GM12873 (cell line): ENCODE data around the gene HLA-DMA.

Experiments
- TF ChIP-seq, protein P1 (sequence below): IDR thresholded peaks from 2 replicates; pipeline ENCODE4 v1.5.1; 2012; ENCODE audit warnings: low read depth, mild to moderate bottlenecking, moderate library complexity, low read length, control low read depth; ENCODE audit not compliant: insufficient read depth; ENCODE audit errors: missing control alignments

Gene HLA-DMA

DNA sequence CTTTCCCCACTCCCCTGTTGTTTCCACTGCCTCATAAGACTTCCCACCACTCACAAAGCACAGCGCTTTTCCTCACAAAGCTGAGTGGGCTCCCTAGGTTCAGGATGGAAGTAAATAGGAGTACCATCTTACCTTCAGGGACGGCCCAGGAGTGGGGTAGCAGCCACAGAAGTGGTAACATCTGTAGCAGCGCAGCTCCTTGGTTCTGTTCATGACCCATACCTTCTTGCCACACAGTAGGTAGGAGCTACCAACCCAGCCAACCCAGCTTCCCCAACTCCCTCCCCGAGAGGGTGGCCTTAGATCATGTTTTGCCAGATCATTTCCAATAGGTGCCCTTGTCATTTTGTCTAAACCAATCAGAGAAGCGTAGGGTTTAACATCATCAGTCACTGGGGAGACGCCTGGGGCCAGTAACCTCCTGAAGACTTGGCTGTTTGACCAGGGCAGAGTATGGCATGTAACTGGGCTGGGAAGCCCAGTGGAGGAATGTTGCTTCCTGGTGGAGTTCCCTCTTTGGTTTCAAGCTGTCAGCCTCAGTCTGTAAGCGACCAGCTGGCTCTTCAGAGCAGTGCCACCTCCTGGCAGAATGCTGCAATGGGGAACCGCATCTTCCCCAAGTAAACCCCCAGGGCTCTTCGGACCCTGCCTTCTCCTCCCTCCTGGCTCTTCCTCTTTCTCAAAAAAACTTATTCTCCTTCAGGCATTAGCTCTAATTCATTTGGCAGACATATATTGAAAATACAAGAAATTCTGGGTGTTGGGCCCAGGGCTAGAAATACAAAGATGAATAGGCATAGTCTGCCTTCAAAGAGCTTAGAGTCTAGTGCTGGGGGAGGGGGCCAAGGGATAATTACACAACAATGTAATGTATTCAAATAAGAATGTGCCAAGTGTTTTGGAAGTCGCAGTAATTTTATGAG lies at the start of gene HLA-DMA:
Gene HLA-DMA (minus strand): TSS at position 281 of the 923 bp plus-strand sequence. CDS start 61 bp downstream, at position 220.
- TF ChIP-seq, protein P1, sequence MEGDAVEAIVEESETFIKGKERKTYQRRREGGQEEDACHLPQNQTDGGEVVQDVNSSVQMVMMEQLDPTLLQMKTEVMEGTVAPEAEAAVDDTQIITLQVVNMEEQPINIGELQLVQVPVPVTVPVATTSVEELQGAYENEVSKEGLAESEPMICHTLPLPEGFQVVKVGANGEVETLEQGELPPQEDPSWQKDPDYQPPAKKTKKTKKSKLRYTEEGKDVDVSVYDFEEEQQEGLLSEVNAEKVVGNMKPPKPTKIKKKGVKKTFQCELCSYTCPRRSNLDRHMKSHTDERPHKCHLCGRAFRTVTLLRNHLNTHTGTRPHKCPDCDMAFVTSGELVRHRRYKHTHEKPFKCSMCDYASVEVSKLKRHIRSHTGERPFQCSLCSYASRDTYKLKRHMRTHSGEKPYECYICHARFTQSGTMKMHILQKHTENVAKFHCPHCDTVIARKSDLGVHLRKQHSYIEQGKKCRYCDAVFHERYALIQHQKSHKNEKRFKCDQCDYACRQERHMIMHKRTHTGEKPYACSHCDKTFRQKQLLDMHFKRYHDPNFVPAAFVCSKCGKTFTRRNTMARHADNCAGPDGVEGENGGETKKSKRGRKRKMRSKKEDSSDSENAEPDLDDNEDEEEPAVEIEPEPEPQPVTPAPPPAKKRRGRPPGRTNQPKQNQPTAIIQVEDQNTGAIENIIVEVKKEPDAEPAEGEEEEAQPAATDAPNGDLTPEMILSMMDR = peak; percentile 90

- TF ChIP-seq, protein P1 = no peak
Measured at GRCh38 chr6:33001685-33002084, 48.8 kb upstream of the HLA-DMA start.

- TF ChIP-seq, protein P1 = peak; percentile 72
Measured at GRCh38 chr6:33000055-33000454, 47.2 kb upstream of the HLA-DMA start.

DNA sequence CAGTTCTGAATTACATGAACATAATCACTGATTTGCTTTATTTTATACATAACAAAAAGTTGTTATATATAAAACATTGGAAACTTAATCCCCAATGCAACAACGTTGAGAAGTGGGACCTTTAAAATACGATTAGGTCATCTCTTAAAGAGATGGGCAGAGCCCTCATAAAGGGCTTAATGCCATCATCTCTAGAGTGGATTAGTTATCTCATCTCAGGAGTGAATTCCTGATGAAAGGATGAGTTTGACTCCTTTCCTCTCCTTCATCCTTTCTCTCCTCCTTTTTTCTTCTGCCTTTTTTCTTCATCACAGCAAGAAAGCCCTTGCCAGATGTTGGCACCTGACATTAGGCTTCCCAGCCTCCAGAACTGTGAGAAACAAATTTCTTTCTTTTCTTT lies 42.6 kb upstream of the HLA-DMA start:
- TF ChIP-seq, protein P1 = no peak

- TF ChIP-seq, protein P1 = no peak
Measured at GRCh38 chr6:32993363-32993973, 40.6 kb upstream of the HLA-DMA start.

DNA sequence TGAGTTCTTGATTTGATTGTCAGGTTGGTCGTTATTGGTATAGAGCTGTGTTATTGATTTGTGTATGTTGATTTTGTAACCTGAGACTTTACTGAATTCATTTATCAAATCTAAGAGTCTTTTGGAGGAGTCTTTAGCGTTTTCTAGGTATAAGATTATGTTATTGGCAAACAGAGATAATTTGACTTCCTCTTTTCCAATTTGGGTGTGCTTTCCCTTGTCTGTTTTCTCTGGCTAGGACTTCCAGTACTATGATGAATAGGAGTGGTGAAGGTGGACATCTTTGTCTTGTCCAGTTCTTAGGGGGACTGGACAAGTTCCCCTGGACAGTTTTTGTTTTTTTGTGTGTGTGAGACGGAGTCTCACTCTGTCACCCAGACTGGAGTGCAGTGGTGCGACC lies 39.1 kb upstream of the HLA-DMA start:
- TF ChIP-seq, protein P1 = no peak

DNA sequence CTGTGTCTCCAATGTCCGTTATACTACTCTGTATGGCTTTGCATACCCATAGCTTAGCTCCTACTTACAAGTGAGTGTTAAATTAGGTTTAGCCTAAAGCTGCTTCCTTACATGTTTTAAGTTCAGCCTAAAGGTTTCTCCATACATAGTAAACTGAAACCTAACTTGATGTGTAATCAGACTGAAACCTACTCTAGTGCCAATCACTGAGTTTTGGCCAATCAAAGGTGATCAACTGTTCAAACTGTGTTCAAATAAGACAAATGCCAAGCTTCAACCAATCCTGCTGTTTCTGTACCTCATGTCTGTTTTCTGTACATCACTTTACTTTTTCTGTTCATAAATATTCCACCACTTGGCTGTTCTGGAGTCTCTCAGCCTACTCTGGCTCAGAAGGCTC lies 36.5 kb upstream of the HLA-DMA start:
- TF ChIP-seq, protein P1 = no peak
